ENCODE measurements around the gene FHIT. TPM values are rescaled to one million over a fixed set of nuclear protein-coding genes. Genes with fewer than 3 reads are reported as not detected.

FHIT gene
- total RNA-seq, 1 experiment from 2014 or later = 3.6 TPM

- Histone ChIP-seq H3K36me3 (ENCODE audit: low read depth, low read length) (no peaks in the 10 kb centered on the region), H3K27me3 (ENCODE audit: low read length) (peaks cover 4% of the 10 kb centered on the region), H3K4me2 (ENCODE audit: low read length) (no peak overlapping the region), H3K9me3 (ENCODE audit: low read length) (no peaks in the 10 kb centered on the region), H3K9me2 (replicated peaks; ENCODE audit: low read length) (no peaks in the 10 kb centered on the region), H2AFZ (ENCODE audit: low read length) (no peak overlapping the region), H4K20me1 (ENCODE audit: low read length) (no peaks in the 10 kb centered on the region), H3F3A (ENCODE audit: low read length, unreplicated experiment) (no peaks in the 10 kb centered on the region), H3K79me2 (ENCODE audit: low read length) (no peaks in the 10 kb centered on the region), H3K9ac (ENCODE audit: low read length) (no peak overlapping the region), H3K27ac (ENCODE audit: low read length) (no peak overlapping the region), H3K4me3 (ENCODE audit: low read length) (no peak overlapping the region), H3K4me1 (ENCODE audit: insufficient read depth, low read length) (no peaks in the 10 kb centered on the region)
- BruUV-seq (replicated peaks) = no TSS peak
- ChIA-PET POLR2A (ENCODE audit: unreplicated experiment) (no interaction called here), CTCF (no interaction called here)
- TF ChIP-seq, protein P1, sequence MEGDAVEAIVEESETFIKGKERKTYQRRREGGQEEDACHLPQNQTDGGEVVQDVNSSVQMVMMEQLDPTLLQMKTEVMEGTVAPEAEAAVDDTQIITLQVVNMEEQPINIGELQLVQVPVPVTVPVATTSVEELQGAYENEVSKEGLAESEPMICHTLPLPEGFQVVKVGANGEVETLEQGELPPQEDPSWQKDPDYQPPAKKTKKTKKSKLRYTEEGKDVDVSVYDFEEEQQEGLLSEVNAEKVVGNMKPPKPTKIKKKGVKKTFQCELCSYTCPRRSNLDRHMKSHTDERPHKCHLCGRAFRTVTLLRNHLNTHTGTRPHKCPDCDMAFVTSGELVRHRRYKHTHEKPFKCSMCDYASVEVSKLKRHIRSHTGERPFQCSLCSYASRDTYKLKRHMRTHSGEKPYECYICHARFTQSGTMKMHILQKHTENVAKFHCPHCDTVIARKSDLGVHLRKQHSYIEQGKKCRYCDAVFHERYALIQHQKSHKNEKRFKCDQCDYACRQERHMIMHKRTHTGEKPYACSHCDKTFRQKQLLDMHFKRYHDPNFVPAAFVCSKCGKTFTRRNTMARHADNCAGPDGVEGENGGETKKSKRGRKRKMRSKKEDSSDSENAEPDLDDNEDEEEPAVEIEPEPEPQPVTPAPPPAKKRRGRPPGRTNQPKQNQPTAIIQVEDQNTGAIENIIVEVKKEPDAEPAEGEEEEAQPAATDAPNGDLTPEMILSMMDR (conservative IDR thresholded peaks at IDR 0.05; ENCODE audit: low read depth, low read length) = no peak
- no peak for TF ChIP-seq EZH2phosphoT487 (IDR thresholded peaks at IDR 0.05; ENCODE audit: borderline replicate concordance, low read length)
- TF ChIP-seq EZH2 (IDR thresholded peaks at IDR 0.05; ENCODE audit: low read length, unreplicated experiment) = no peak
- no peak for ATAC-seq
- no peak for DNase-seq
- intact Hi-C loops (cut with micrococcal nuclease) = no loop called here
These were observed 1355.3 kb downstream of the FHIT start for GRCh38 chr3:59895972-59896371.

DNA sequence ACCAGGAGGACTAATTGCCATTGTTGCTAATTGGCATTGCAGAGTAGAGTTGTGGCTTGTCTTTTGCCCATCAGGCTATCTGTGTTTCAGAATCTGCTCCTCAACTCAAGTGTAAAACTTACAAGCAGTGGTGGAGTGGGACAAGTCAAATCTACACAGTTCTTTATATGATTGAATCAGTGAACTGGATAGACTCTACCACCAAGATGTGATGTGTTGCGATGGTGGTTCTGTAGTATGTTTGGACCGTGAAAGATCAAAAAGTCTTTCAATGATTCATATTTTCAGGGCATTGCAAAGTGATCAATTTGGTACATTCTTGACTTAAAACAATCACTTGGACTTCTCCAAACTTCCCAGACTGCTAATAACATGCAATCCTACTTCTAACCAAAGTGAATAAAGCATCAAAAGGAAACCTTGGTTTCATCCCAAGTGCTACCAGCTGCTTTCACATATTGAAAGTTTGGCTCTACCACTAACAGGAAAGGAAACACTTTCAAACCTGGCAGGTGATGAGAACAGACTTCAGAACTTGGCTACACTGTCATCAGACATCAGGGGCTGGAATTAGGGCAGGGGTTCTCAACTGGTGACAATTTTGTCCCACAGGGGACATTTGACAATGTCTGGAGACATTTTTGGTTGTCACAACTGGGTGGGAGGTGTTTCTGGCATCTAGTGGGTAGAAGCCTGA is 1356.7 kb downstream of the FHIT start:
- CTCF ChIA-PET = no interaction called here
- intact Hi-C loops (cut with micrococcal nuclease) = no loop called here
- Histone ChIP-seq H3K36me3 (ENCODE audit: low read depth, low read length) (no peaks in the 10 kb centered on the region), H3F3A (ENCODE audit: low read length, unreplicated experiment) (no peaks in the 10 kb centered on the region), H3K79me2 (ENCODE audit: low read length) (no peaks in the 10 kb centered on the region), H3K27ac (ENCODE audit: low read length) (no peak overlapping the region), H3K27me3 (ENCODE audit: low read length) (peaks cover 9% of the 10 kb centered on the region), H4K20me1 (ENCODE audit: low read length) (no peaks in the 10 kb centered on the region), H3K9me2 (replicated peaks; ENCODE audit: low read length) (no peaks in the 10 kb centered on the region), H2AFZ (ENCODE audit: low read length) (no peak overlapping the region), H3K9ac (ENCODE audit: low read length) (no peak overlapping the region), H3K4me1 (ENCODE audit: insufficient read depth, low read length) (no peaks in the 10 kb centered on the region), H3K4me3 (ENCODE audit: low read length) (no peak overlapping the region), H3K9me3 (ENCODE audit: low read length) (no peaks in the 10 kb centered on the region), H3K4me2 (ENCODE audit: low read length) (no peak overlapping the region)
- no peak for DNase-seq
- no TSS peak for BruUV-seq (replicated peaks)
- TF ChIP-seq EZH2 (IDR thresholded peaks at IDR 0.05; ENCODE audit: low read length, unreplicated experiment) (no peak), EZH2phosphoT487 (IDR thresholded peaks at IDR 0.05; ENCODE audit: borderline replicate concordance, low read length) (no peak)
- TF ChIP-seq, protein P1 (conservative IDR thresholded peaks at IDR 0.05; ENCODE audit: low read depth, low read length) = no peak
- ATAC-seq = no peak
- POLR2A ChIA-PET (ENCODE audit: unreplicated experiment) = no interaction called here

- CTCF ChIA-PET = no interaction called here
- Histone ChIP-seq H3K4me2 (ENCODE audit: low read length) (no peak overlapping the region), H3F3A (ENCODE audit: low read length, unreplicated experiment) (no peaks in the 10 kb centered on the region), H3K4me1 (ENCODE audit: insufficient read depth, low read length) (no peaks in the 10 kb centered on the region), H3K27ac (ENCODE audit: low read length) (no peak overlapping the region), H3K9ac (ENCODE audit: low read length) (no peak overlapping the region), H2AFZ (ENCODE audit: low read length) (no peak overlapping the region), H3K9me2 (replicated peaks; ENCODE audit: low read length) (no peaks in the 10 kb centered on the region), H3K4me3 (ENCODE audit: low read length) (no peak overlapping the region), H3K9me3 (ENCODE audit: low read length) (no peaks in the 10 kb centered on the region), H4K20me1 (ENCODE audit: low read length) (no peaks in the 10 kb centered on the region), H3K79me2 (ENCODE audit: low read length) (no peaks in the 10 kb centered on the region), H3K27me3 (ENCODE audit: low read length) (peaks cover 9% of the 10 kb centered on the region), H3K36me3 (ENCODE audit: low read depth, low read length) (no peaks in the 10 kb centered on the region)
- DNase-seq (no peak), ATAC-seq (no peak)
- POLR2A ChIA-PET (ENCODE audit: unreplicated experiment) = no interaction called here
- no TSS peak for BruUV-seq (replicated peaks)
- TF ChIP-seq EZH2 (IDR thresholded peaks at IDR 0.05; ENCODE audit: low read length, unreplicated experiment) (no peak), EZH2phosphoT487 (IDR thresholded peaks at IDR 0.05; ENCODE audit: borderline replicate concordance, low read length) (no peak)
- TF ChIP-seq, protein P1 (conservative IDR thresholded peaks at IDR 0.05; ENCODE audit: low read depth, low read length) = no peak
- intact Hi-C loops (cut with micrococcal nuclease) = no loop called here
These were observed 1360.6 kb downstream of the FHIT start for GRCh38 chr3:59890639-59891038.

All from PC-3 (cell line).